ENCODE data around the gene CAMTA1. TPM values are rescaled to one million over a fixed set of nuclear protein-coding genes. Genes with fewer than 3 reads are reported as not detected.

Gene CAMTA1
- total RNA-seq, 1 experiment from 2014 or later = 82.2 TPM

GRCh38 chr1:7326366-7326765 is 541.1 kb downstream of the CAMTA1 start:
- intact Hi-C loops (cut with micrococcal nuclease; ENCODE audit: unreplicated experiment) = no loop called here
- ChIA-PET CTCF (no interaction called here), POLR2A (no interaction called here)
- DNase-seq (ENCODE audit: low read depth, low spot score) (no peak), ATAC-seq (no peak)
- H3K36me3 ChIP-seq (ENCODE audit: control insufficient read depth, insufficient read depth, low read length) = no peaks in the 10 kb centered on the region
- H3K27me3 ChIP-seq (ENCODE audit: control insufficient read depth, insufficient read depth, low read length) = no peaks in the 10 kb centered on the region
- in situ Hi-C loops (cut with HindIII; ENCODE audit: low pct_unique_long_range_greater_than_20kb, low sequenced_read_pairs) = no loop called here
- no peak for TF ChIP-seq CTCF (IDR thresholded peaks at IDR 0.05)
- no peak for TF ChIP-seq TCF7L2 (IDR thresholded peaks at IDR 0.05; ENCODE audit: low read depth, low read length)
- no peak for TF ChIP-seq POLR2AphosphoS5 (IDR thresholded peaks at IDR 0.05; ENCODE audit: low read depth, low read length)
- no peak for TF ChIP-seq REST (IDR thresholded peaks at IDR 0.05; ENCODE audit: insufficient read depth in 1 of 2, low read depth in 2 of 2, low read length in 1 of 2)
- TF ChIP-seq SIN3A (IDR thresholded peaks at IDR 0.05; ENCODE audit: borderline replicate concordance, insufficient read depth, low read depth, low read length) = no peak
- BruUV-seq (replicated peaks) = no TSS peak
- no peak overlapping the region for H3K4me3 ChIP-seq (ENCODE audit: low read depth in 2 of 2, low read length in 2 of 2)
- H3K9me3 ChIP-seq (ENCODE audit: control insufficient read depth, insufficient read depth, low read depth, low read length) = peaks cover 4% of the 10 kb centered on the region; the same call in 1 of the 2 replicates
- no peak overlapping the region for H3K27ac ChIP-seq (ENCODE audit: low read length)
- H3K4me1 ChIP-seq (ENCODE audit: control insufficient read depth, insufficient read depth, low read length) = no peaks in the 10 kb centered on the region

- in situ Hi-C loops (cut with HindIII; ENCODE audit: low pct_unique_long_range_greater_than_20kb, low sequenced_read_pairs) = no loop called here
- ChIA-PET CTCF (no interaction called here), POLR2A (no interaction called here)
- Histone ChIP-seq H3K9me3 (ENCODE audit: control insufficient read depth, insufficient read depth, low read depth, low read length) (peaks cover 4% of the 10 kb centered on the region; the same call in 1 of the 2 replicates), H3K27ac (ENCODE audit: low read length) (no peak overlapping the region), H3K4me3 (ENCODE audit: low read depth in 2 of 2, low read length in 2 of 2) (no peak overlapping the region), H3K36me3 (ENCODE audit: control insufficient read depth, insufficient read depth, low read length) (no peaks in the 10 kb centered on the region), H3K4me1 (ENCODE audit: control insufficient read depth, insufficient read depth, low read length) (no peaks in the 10 kb centered on the region), H3K27me3 (ENCODE audit: control insufficient read depth, insufficient read depth, low read length) (no peaks in the 10 kb centered on the region)
- intact Hi-C loops (cut with micrococcal nuclease; ENCODE audit: unreplicated experiment) = no loop called here
- no peak for TF ChIP-seq REST (IDR thresholded peaks at IDR 0.05; ENCODE audit: insufficient read depth in 1 of 2, low read depth in 2 of 2, low read length in 1 of 2)
- no peak for TF ChIP-seq POLR2AphosphoS5 (IDR thresholded peaks at IDR 0.05; ENCODE audit: low read depth, low read length)
- no peak for TF ChIP-seq TCF7L2 (IDR thresholded peaks at IDR 0.05; ENCODE audit: low read depth, low read length)
- TF ChIP-seq CTCF (IDR thresholded peaks at IDR 0.05) = no peak
- TF ChIP-seq SIN3A (IDR thresholded peaks at IDR 0.05; ENCODE audit: borderline replicate concordance, insufficient read depth, low read depth, low read length) = no peak
- BruUV-seq (replicated peaks) = no TSS peak
- ATAC-seq (no peak), DNase-seq (ENCODE audit: low read depth, low spot score) (no peak)
Measured at GRCh38 chr1:7327849-7328248, 542.6 kb downstream of the CAMTA1 start.
